CD4-positive, alpha-beta T cell (primary cell): ENCODE results near the gene TRMT10B. TPM values are rescaled to one million over a fixed set of nuclear protein-coding genes. Genes with fewer than 3 reads are reported as not detected.

Experiments used
- ATAC-seq: fragments of 200-7000 bp; cut with Tn5 transposase; one replicate; pipeline ENCODE4 v1.10.0; 2022; ENCODE audit warnings: mild to moderate bottlenecking; ENCODE audit not compliant: poor library complexity
- CTCF ChIA-PET: fragments of 350-600 bp; sonication (Branson Sonifier 250); formaldehyde crosslinking; loops from one replicate; lab custom pipeline; 2021; ENCODE audit warnings: antibody characterized with exemption, inconsistent platforms; lab: Charles Lee
- POLR2A ChIA-PET: fragments of 350-600 bp; sonication (Branson Sonifier 250); formaldehyde crosslinking; loops from one replicate; lab custom pipeline; 2021; ENCODE audit warnings: antibody characterized with exemption, inconsistent platforms; lab: Charles Lee
- DNase-seq, 14 experiments: peaks; one replicate each; pipeline ENCODE4 v3.0.0-alpha.2; 2013 to 2020; ENCODE audit warnings: mixed read lengths in 2 of 14
- H3K27ac ChIP-seq, 2 donors: one replicate each; pipeline versions ENCODE4 v1.5.1 to v1.7.0; 2013; ENCODE audit warnings: low read length in 2 of 2, low read depth in 1 of 2, mild to moderate bottlenecking in 1 of 2
- H3K27me3 ChIP-seq, 2 experiments: 1 replicate in 1 of 2; 2 replicates in 1 of 2; pipeline versions ENCODE4 v1.6.1 to v1.7.0; 2013; ENCODE audit warnings: low read length in 2 of 2, control low read depth in 1 of 2, mild to moderate bottlenecking in 1 of 2, moderate library complexity in 1 of 2; ENCODE audit not compliant: insufficient read depth in 2 of 2, control insufficient read depth in 1 of 2
- H3K36me3 ChIP-seq: one replicate; pipeline ENCODE4 v1.6.1; 2013; ENCODE audit warnings: low read length, control low read depth; ENCODE audit not compliant: insufficient read depth
- H3K4me1 ChIP-seq: one replicate; pipeline ENCODE4 v1.6.1; 2013; ENCODE audit warnings: low read length, control low read depth; ENCODE audit not compliant: insufficient read depth
- H3K4me3 ChIP-seq: one replicate; pipeline ENCODE4 v1.5.1; 2013; ENCODE audit warnings: mild to moderate bottlenecking, low read length, moderate library complexity
- H3K9me3 ChIP-seq, 2 experiments: 1 replicate in 1 of 2; 2 replicates in 1 of 2; pipeline versions ENCODE4 v1.6.1 to v1.7.0; 2013; ENCODE audit warnings: low read length in 2 of 2, mild to moderate bottlenecking in 2 of 2, control low read depth in 1 of 2, moderate library complexity in 1 of 2; ENCODE audit not compliant: control insufficient read depth in 1 of 2, insufficient read depth in 1 of 2
- H3K27ac Mint-ChIP-seq: one replicate; pipeline ENCODE4 v1.8.0; 2020; ENCODE audit warnings: mixed read lengths
- H3K27me3 Mint-ChIP-seq: one replicate; pipeline ENCODE4 v1.8.0; 2021; ENCODE audit warnings: mixed read lengths
- H3K36me3 Mint-ChIP-seq: one replicate; pipeline ENCODE4 v1.8.0; 2021; ENCODE audit warnings: low read depth, mixed read lengths
- H3K4me1 Mint-ChIP-seq: one replicate; pipeline ENCODE4 v1.8.0; 2021; ENCODE audit warnings: low read depth, mixed read lengths
- H3K4me3 Mint-ChIP-seq: one replicate; pipeline ENCODE4 v1.8.0; 2020; ENCODE audit warnings: mild to moderate bottlenecking, mixed read lengths
- H3K9me3 Mint-ChIP-seq: one replicate; pipeline ENCODE4 v1.8.0; 2020; ENCODE audit warnings: mixed read lengths
- CTCF ChIP-seq: fragments of 200-600 bp; IDR thresholded peaks from one replicate; pipeline ENCODE4 v1.8.0; 2022; ENCODE audit warnings: antibody characterized with exemption, mild to moderate bottlenecking
- intact Hi-C, 2 experiments: fragments of 100-400 bp; cut with DNase I in 1 of 2; cut with micrococcal nuclease in 1 of 2; formaldehyde crosslinking; loops; one replicate each; pipeline versions ENCODE4 v1.15.1 to v1.9.0; 2023 to 2025; cut with DNase I, micrococcal nuclease
- total RNA-seq, 174 experiments: library from RNA in 2 of 174; stranded (reverse) in 2 of 174; gene quantifications; one replicate each; pipeline ENCODE4 v1.2.3 and lab custom pipeline; 2021 to 2026

Gene TRMT10B
- total RNA-seq, 2 experiments from 2014 or later = 6.6 to 8.3 TPM

- H3K4me1 Mint-ChIP-seq = no peaks in the 10 kb centered on the region
- Histone ChIP-seq H3K27me3 (no peaks in the 10 kb centered on the region), H3K27ac (no peak overlapping the region), H3K36me3 (peaks cover 59% of the 10 kb centered on the region), H3K4me1 (no peaks in the 10 kb centered on the region), H3K9me3 (no peaks in the 10 kb centered on the region), H3K4me3 (no peak overlapping the region)
- CTCF ChIA-PET = no interaction called here
- no peak for ATAC-seq
- no peak for TF ChIP-seq CTCF
- H3K27me3 Mint-ChIP-seq = no peaks in the 10 kb centered on the region
- H3K36me3 Mint-ChIP-seq = peaks cover 75% of the 10 kb centered on the region
- no peaks in the 10 kb centered on the region for H3K9me3 Mint-ChIP-seq
- intact Hi-C loops = no loop called here
- POLR2A ChIA-PET = no interaction called here
- H3K4me3 Mint-ChIP-seq = no peak overlapping the region
- DNase-seq = no peak
- H3K27ac Mint-ChIP-seq = no peak overlapping the region
These were observed 15.7 kb downstream of the TRMT10B start for GRCh38 chr9:37769306-37769705.

GRCh38 chr9:37769995-37770394 is 16.4 kb downstream of the TRMT10B start:
- ChIA-PET POLR2A (no interaction called here), CTCF (no interaction called here)
- H3K4me3 ChIP-seq = no peak overlapping the region
- ATAC-seq = no peak
- Mint-ChIP-seq H3K27ac (no peak overlapping the region), H3K27me3 (no peaks in the 10 kb centered on the region), H3K9me3 (no peaks in the 10 kb centered on the region), H3K36me3 (peaks cover 76% of the 10 kb centered on the region), H3K4me1 (no peaks in the 10 kb centered on the region), H3K4me3 (no peak overlapping the region)
- peaks cover 59% of the 10 kb centered on the region for H3K36me3 ChIP-seq
- no peak for TF ChIP-seq CTCF
- no peaks in the 10 kb centered on the region for H3K27me3 ChIP-seq
- intact Hi-C loops = no loop called here
- no peak for DNase-seq
- no peak overlapping the region for H3K27ac ChIP-seq
- H3K4me1 ChIP-seq = no peaks in the 10 kb centered on the region
- H3K9me3 ChIP-seq = no peaks in the 10 kb centered on the region

GRCh38 chr9:37775216-37775919 is 21.8 kb downstream of the TRMT10B start:
- Histone ChIP-seq H3K4me3 (no peak overlapping the region), H3K27ac (no peak overlapping the region), H3K4me1 (no peaks in the 10 kb centered on the region), H3K27me3 (no peaks in the 10 kb centered on the region), H3K36me3 (peaks cover 73% of the 10 kb centered on the region), H3K9me3 (no peaks in the 10 kb centered on the region)
- Mint-ChIP-seq H3K9me3 (no peaks in the 10 kb centered on the region), H3K4me3 (no peak overlapping the region), H3K36me3 (peaks cover 79% of the 10 kb centered on the region), H3K4me1 (no peaks in the 10 kb centered on the region), H3K27me3 (no peaks in the 10 kb centered on the region), H3K27ac (peak overlapping the region; percentile 10)
- DNase-seq (no peak), ATAC-seq (no peak)
- no peak for TF ChIP-seq CTCF
- intact Hi-C loops = no loop called here
- CTCF ChIA-PET = no interaction called here
- POLR2A ChIA-PET = interaction anchor here (0.5 to 1.6 kb wide), 2 partner anchors 9 to 90 kb away, joined by 3 to 6 read pairs; partner anchors contain the start of gene EXOSC3
